VCaP (cell line): ENCODE data around the gene BCL6.

ENCODE experiments used
- H3K27ac ChIP-seq: fragments of 450-650 bp; 2 replicates; pipeline ENCODE4 v1.5.1; 2017
- TF ChIP-seq, protein P1 (sequence below): fragments of 450-650 bp; conservative IDR thresholded peaks from 2 replicates; pipeline ENCODE4 v1.5.1; 2017; ENCODE audit warnings: mild to moderate bottlenecking, moderate library complexity

Gene BCL6

DNA sequence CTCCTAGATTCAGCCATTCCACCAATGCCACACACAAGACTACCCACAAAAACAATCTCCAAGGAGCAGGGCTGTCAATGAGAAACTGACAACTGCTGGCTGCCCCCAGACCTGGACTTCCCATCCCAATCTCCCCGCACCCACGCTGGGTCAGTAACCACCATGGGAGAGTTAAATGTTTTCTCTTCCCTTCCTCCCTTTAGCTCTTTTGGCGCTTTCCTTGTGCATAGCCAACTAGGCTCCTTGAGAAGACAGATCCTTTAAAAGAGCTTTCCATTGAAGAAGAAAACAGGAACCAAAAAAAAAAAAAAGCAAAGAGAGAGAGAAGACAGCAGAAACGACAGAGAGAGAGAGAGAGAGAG is 8.3 kb downstream of the BCL6 start:
- TF ChIP-seq, protein P1, sequence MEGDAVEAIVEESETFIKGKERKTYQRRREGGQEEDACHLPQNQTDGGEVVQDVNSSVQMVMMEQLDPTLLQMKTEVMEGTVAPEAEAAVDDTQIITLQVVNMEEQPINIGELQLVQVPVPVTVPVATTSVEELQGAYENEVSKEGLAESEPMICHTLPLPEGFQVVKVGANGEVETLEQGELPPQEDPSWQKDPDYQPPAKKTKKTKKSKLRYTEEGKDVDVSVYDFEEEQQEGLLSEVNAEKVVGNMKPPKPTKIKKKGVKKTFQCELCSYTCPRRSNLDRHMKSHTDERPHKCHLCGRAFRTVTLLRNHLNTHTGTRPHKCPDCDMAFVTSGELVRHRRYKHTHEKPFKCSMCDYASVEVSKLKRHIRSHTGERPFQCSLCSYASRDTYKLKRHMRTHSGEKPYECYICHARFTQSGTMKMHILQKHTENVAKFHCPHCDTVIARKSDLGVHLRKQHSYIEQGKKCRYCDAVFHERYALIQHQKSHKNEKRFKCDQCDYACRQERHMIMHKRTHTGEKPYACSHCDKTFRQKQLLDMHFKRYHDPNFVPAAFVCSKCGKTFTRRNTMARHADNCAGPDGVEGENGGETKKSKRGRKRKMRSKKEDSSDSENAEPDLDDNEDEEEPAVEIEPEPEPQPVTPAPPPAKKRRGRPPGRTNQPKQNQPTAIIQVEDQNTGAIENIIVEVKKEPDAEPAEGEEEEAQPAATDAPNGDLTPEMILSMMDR = no peak
- H3K27ac ChIP-seq = no peak overlapping the region

DNA sequence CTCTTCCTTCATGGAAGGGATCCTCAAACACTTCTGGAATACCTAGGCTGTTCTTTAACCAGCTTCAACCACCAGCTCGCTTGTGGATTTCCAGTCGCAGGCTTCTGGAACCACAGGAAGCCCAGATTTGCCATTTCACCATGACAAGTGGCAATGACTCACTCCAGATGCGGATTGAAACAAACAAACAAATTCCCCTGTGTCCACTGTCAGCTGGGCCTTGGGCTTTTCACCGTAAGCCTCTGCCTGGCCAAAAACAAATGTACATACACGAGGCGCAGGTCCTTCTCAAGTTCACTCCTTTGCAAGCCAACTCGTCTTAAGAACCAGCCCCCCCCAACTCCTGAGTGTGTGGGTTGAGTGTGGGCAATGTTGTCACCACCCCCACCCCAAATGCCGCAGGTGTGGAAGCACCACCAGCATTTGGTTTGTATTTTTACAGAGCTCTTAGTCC is 8.8 kb downstream of the BCL6 start:
- no peak overlapping the region for H3K27ac ChIP-seq
- TF ChIP-seq, protein P1 = no peak

DNA sequence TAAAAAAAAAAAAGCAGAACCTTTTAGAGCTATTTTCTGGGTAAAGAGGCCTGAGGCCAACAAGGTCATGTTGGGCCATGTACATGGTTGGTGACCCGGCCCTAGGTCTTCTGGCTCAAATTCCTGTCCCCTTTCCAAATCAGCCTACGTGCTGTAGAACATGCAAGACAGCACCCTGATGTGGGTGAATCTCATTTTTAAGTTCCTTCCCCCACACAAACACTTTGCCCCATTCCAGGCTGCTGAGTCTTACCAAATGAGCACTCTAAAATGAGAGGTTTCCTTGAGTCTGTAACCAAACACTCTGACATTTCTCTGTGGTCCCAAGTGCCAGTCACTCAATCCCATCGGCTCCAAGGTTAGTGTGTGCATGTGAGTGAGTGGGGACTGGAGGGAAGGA is 9.4 kb downstream of the BCL6 start:
- no peak overlapping the region for H3K27ac ChIP-seq
- TF ChIP-seq, protein P1 = no peak

DNA sequence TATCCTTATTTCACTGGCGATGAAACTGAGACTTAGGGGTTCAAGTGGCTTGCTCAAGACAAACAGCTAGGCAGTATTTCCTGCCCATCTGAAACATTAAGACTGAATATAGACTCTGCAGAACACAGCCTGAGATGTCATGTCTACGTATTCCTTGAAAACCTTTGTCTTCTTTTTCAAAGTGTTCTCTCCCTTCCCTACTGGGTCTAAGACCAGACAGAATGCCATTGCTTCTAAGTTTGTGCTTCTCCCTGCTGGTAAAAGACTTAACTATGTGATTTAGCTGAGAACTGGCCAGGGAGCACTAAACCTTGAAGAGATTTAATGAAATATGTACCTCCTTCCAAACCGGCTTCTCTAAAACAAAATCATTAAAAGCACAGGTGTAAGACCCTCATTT is 9.9 kb downstream of the BCL6 start:
- TF ChIP-seq, protein P1 = no peak
- no peak overlapping the region for H3K27ac ChIP-seq

DNA sequence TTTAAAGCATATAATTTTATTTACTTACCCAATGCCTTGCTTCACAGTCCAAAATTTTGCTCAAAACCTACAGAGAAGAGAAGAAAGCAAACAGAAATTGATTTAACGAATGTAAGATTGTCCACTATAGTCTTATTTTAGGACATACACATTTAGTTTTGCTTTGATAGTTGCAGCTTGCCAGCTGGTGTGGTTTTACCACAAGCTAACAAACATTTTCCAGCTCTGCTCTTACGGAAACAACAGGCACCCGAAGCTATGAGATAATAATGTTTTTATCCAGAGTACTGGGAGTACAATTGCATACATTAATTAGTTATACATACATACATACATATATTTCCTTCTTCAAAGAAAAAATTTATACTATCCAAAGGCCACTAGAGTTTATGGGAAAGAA is 10.4 kb downstream of the BCL6 start:
- TF ChIP-seq, protein P1 = no peak

DNA sequence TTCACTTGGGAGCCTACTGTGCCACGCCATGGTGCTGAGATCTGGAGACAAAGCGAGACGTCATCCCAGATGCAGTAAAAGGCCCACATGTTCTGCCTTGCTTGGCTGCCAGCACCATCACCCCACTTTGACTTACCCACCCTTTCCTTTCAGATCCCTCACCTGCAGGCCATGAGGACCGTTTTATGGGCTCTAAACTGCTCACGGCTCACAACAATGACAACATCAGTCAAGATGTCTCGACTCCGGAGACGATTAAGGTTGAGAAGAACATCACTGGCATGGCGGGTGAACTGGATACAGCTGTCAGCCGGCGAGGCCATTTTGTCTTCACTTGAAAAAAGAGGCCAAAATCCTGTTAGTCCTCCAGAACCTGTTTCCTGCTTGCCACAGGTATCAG is 11.9 kb downstream of the BCL6 start:
- TF ChIP-seq, protein P1 = no peak
- H3K27ac ChIP-seq = no peak overlapping the region

More for the DNA sequence above, 10.4 kb downstream of the BCL6 start:
- no peak overlapping the region for H3K27ac ChIP-seq

DNA sequence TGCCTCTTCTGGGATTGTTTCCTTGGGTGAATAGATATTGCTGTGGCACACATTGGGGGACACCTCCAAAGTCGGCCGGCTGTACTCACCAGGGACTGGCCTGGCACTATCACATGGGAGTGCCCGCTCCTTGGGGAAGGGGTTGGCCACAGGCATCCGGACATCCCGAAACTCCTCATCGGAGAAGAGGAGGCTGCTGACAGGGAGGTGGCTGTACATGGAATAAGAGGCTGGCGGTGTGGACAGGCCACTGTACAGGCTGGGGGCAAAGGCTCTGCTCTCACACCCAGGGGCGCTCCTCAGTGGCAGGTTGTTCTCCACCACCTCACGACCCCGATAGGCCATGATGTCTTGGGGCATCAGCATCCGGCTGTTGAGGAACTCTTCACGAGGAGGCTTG is 15.7 kb downstream of the BCL6 start:
- TF ChIP-seq, protein P1 = no peak
- H3K27ac ChIP-seq = no peak overlapping the region
